ENCODE measurements around the gene SLC35F3.

- TF ChIP-seq CTCF (conservative IDR thresholded peaks at IDR 0.05 in 1 of 2, IDR thresholded peaks at IDR 0.05 in 1 of 2; ENCODE audit: extremely low read depth in 1 of 2, insufficient read depth in 1 of 2, low read depth in 1 of 2, low read length in 2 of 2) (no peak), EZH2 (IDR thresholded peaks at IDR 0.05; ENCODE audit: borderline replicate concordance, low read length) (no peak)
These were observed 342.2 kb downstream of the SLC35F3 start for GRCh38 chr1:234246638-234247116.

Data from mammary epithelial cell (primary cell).